H9 (cell line): ENCODE measurements around the gene FANCI. TPM values are rescaled to one million over a fixed set of nuclear protein-coding genes. Genes with fewer than 3 reads are reported as not detected.

Experiments used
- DNase-seq: peaks from one replicate; pipeline ENCODE4 v3.0.0-alpha.2; 2017
- H2AFZ ChIP-seq: one replicate; pipeline ENCODE4 v1.6.1; 2013; ENCODE audit warnings: mild to moderate bottlenecking, low read length, control low read depth, moderate library complexity
- H2AK5ac ChIP-seq: 2 replicates; pipeline ENCODE4 v1.6.1; 2013; ENCODE audit warnings: low read length, control low read depth, mixed read lengths; ENCODE audit not compliant: insufficient read length
- H2BK120ac ChIP-seq: one replicate; pipeline ENCODE4 v1.6.1; 2013; ENCODE audit warnings: low read depth, mild to moderate bottlenecking, low read length, control low read depth, inconsistent platforms; ENCODE audit not compliant: poor library complexity, severe bottlenecking
- H2BK12ac ChIP-seq: 2 replicates; pipeline ENCODE4 v1.6.1; 2013; ENCODE audit warnings: low read length, control low read depth, mixed read lengths, low read depth; ENCODE audit not compliant: insufficient read length
- H2BK15ac ChIP-seq: 2 replicates; pipeline ENCODE4 v1.6.1; 2013; ENCODE audit warnings: low read depth, low read length, control low read depth
- H2BK20ac ChIP-seq: one replicate; pipeline ENCODE4 v1.6.1; 2013; ENCODE audit warnings: low read depth, mild to moderate bottlenecking, low read length, control low read depth, inconsistent platforms; ENCODE audit not compliant: poor library complexity, severe bottlenecking
- H2BK5ac ChIP-seq: 2 replicates; pipeline ENCODE4 v1.6.1; 2013; ENCODE audit warnings: low read length, control low read depth, mixed read lengths; ENCODE audit not compliant: insufficient read length
- H3K14ac ChIP-seq: 2 replicates; pipeline ENCODE4 v1.6.1; 2013; ENCODE audit warnings: low read length, control low read depth; ENCODE audit not compliant: insufficient read depth
- H3K18ac ChIP-seq: 2 replicates; pipeline ENCODE4 v1.6.1; 2013; ENCODE audit warnings: low read depth, mild to moderate bottlenecking, mixed read lengths, low read length, control low read depth; ENCODE audit not compliant: insufficient read length
- H3K23ac ChIP-seq: 2 replicates; pipeline ENCODE4 v1.6.1; 2013; ENCODE audit warnings: low read length, control low read depth, mixed read lengths, low read depth; ENCODE audit not compliant: insufficient read length
- H3K23me2 ChIP-seq: 2 replicates; pipeline ENCODE4 v1.6.1; 2013; ENCODE audit warnings: low read depth, mild to moderate bottlenecking, mixed read lengths, low read length, control low read depth; ENCODE audit not compliant: insufficient read length, poor library complexity, severe bottlenecking
- H3K27ac ChIP-seq: 2 replicates; pipeline ENCODE4 v1.5.1; 2013; ENCODE audit warnings: low read length, control low read depth, mixed read lengths, low read depth; ENCODE audit not compliant: insufficient read length
- H3K27me3 ChIP-seq: 2 replicates; pipeline ENCODE4 v1.6.1; 2013; ENCODE audit warnings: low read length, control low read depth, inconsistent platforms; ENCODE audit not compliant: insufficient read depth
- H3K4ac ChIP-seq: 2 replicates; pipeline ENCODE4 v1.6.1; 2013; ENCODE audit warnings: low read depth, mild to moderate bottlenecking, control low read depth, inconsistent platforms, low read length, moderate library complexity
- H3K4me1 ChIP-seq: 2 replicates; pipeline ENCODE4 v1.6.1; 2013; ENCODE audit warnings: low read length, control low read depth, inconsistent platforms; ENCODE audit not compliant: insufficient read depth
- H3K4me2 ChIP-seq: 2 replicates; pipeline ENCODE4 v1.6.1; 2013; ENCODE audit warnings: low read length, control low read depth, mixed read lengths; ENCODE audit not compliant: insufficient read length, insufficient read depth
- H3K56ac ChIP-seq: 2 replicates; pipeline ENCODE4 v1.6.1; 2013; ENCODE audit warnings: low read depth, mild to moderate bottlenecking, mixed read lengths, low read length, control low read depth; ENCODE audit not compliant: insufficient read length
- H3K79me1 ChIP-seq: 2 replicates; pipeline ENCODE4 v1.6.1; 2013; ENCODE audit warnings: low read depth, mild to moderate bottlenecking, moderate library complexity, low read length, control low read depth, inconsistent platforms; ENCODE audit not compliant: insufficient read depth, poor library complexity, severe bottlenecking
- H3K79me2 ChIP-seq: 2 replicates; pipeline ENCODE4 v1.6.1; 2013; ENCODE audit warnings: low read length, control low read depth, inconsistent platforms; ENCODE audit not compliant: insufficient read depth
- H3K9ac ChIP-seq: 2 replicates; pipeline ENCODE4 v1.6.1; 2013; ENCODE audit warnings: low read length, control low read depth, mixed read lengths; ENCODE audit not compliant: insufficient read length; ENCODE audit errors: extremely low read depth
- H3K9me3 ChIP-seq: one replicate; pipeline ENCODE4 v1.6.1; 2013; ENCODE audit warnings: low read depth, low read length, inconsistent platforms; ENCODE audit not compliant: control insufficient read depth
- H3T11ph ChIP-seq: one replicate; pipeline ENCODE4 v1.6.1; 2013; ENCODE audit warnings: mild to moderate bottlenecking, low read length, control low read depth, inconsistent platforms
- H4K20me1 ChIP-seq: one replicate; pipeline ENCODE4 v1.6.1; 2013; ENCODE audit not compliant: control insufficient read depth, insufficient read length, insufficient read depth
- H4K5ac ChIP-seq: 2 replicates; pipeline ENCODE4 v1.6.1; 2013; ENCODE audit warnings: low read depth, mild to moderate bottlenecking, mixed read lengths, low read length, control low read depth; ENCODE audit not compliant: insufficient read length
- H4K8ac ChIP-seq: replicated peaks from 2 replicates; pipeline ENCODE4 v1.6.1; 2013; ENCODE audit warnings: low read length, control low read depth, mixed read lengths, low read depth; ENCODE audit not compliant: insufficient read length
- H4K91ac ChIP-seq: 2 replicates; pipeline ENCODE4 v1.6.1; 2013; ENCODE audit warnings: low read depth, mild to moderate bottlenecking, moderate library complexity, mixed read lengths, low read length, control low read depth; ENCODE audit not compliant: insufficient read length
- H3K27ac Mint-ChIP-seq, 3 experiments: 2 replicates in 2 of 3; 3 replicates in 1 of 3; pipeline ENCODE4 v1.8.0; 2020 to 2021; ENCODE audit warnings: mixed read lengths in 3 of 3, mild to moderate bottlenecking in 1 of 3, moderate library complexity in 1 of 3
- H3K27me3 Mint-ChIP-seq: 2 replicates; pipeline ENCODE4 v1.8.0; 2021; ENCODE audit warnings: low read depth, mild to moderate bottlenecking, moderate library complexity, mixed read lengths
- H3K36me3 Mint-ChIP-seq, 3 experiments: 2 replicates in 2 of 3; 3 replicates in 1 of 3; pipeline ENCODE4 v1.8.0; 2020 to 2021; ENCODE audit warnings: low read depth in 3 of 3, mixed read lengths in 3 of 3; ENCODE audit not compliant: insufficient read depth in 1 of 3
- H3K4me1 Mint-ChIP-seq, 2 experiments: 2 replicates each; pipeline ENCODE4 v1.8.0; 2020; ENCODE audit warnings: mixed read lengths in 2 of 2
- H3K4me3 Mint-ChIP-seq, 2 experiments: 2 replicates in 1 of 2; 3 replicates in 1 of 2; pipeline ENCODE4 v1.8.0; 2020 to 2021; ENCODE audit warnings: mild to moderate bottlenecking in 2 of 2, mixed read lengths in 2 of 2, moderate library complexity in 1 of 2
- H3K9me3 Mint-ChIP-seq, 2 experiments: 2 replicates in 1 of 2; 3 replicates in 1 of 2; pipeline ENCODE4 v1.8.0; 2020; ENCODE audit warnings: mild to moderate bottlenecking in 2 of 2, mixed read lengths in 2 of 2, moderate library complexity in 1 of 2
- CTCF ChIP-seq: fragments of 200-600 bp; sonication (generic); conservative IDR thresholded peaks from 3 replicates; pipeline ENCODE4 v1.8.0; 2021; ENCODE audit warnings: antibody characterized with exemption, mild to moderate bottlenecking
- WGBS: extraction: QIAGEN DNeasy Blood & Tissue Kit; methylation state at CpG from one replicate; pipeline ENCODE4 v1.1.7; 2013; ENCODE audit warnings: missing lambda C conversion rate, low lambda C conversion rate, mixed read lengths; ENCODE audit not compliant: insufficient read length; ENCODE audit errors: extremely low coverage; 5-methylcytosine and 5-hydroxymethylcytosine counted together
- total RNA-seq: library from RNA; stranded (reverse); gene quantifications from 2 replicates; pipeline ENCODE4 v1.2.1, GENCODE V29; 2021

The FANCI gene
- total RNA-seq, 1 experiment from 2014 or later = 106 TPM

GRCh38 chr15:89203705-89204273, 40.0 kb upstream of the FANCI start:
- WGBS = no CpG with 5 or more reads among the region's 2 CpGs
- H2BK12ac ChIP-seq = no peak overlapping the region
- H3K27me3 ChIP-seq = no peaks in the 10 kb centered on the region
- Mint-ChIP-seq H3K27ac (no peak overlapping the region), H3K27me3 (no peaks in the 10 kb centered on the region; the same call in 1 of the 2 replicates), H3K36me3 (peaks cover 0 to 2% (median 0%) of the 10 kb centered on the region in 3 experiments; a peak in 1 of 7 replicates), H3K4me3 (no peak overlapping the region), H3K9me3 (no peaks in the 10 kb centered on the region), H3K4me1 (peaks cover 28 to 40% of the 10 kb centered on the region in 2 experiments)
- no peak overlapping the region for H3K23ac ChIP-seq
- no peak overlapping the region for H4K91ac ChIP-seq
- no peak overlapping the region for H4K5ac ChIP-seq
- no peak overlapping the region for H4K8ac ChIP-seq
- H2AFZ ChIP-seq = no peak overlapping the region
- no peak overlapping the region for H2BK120ac ChIP-seq
- no peaks in the 10 kb centered on the region for H3K79me1 ChIP-seq
- no peaks in the 10 kb centered on the region for H3K23me2 ChIP-seq
- no peak overlapping the region for H2BK15ac ChIP-seq
- H3K9me3 ChIP-seq = no peaks in the 10 kb centered on the region
- H3K79me2 ChIP-seq = no peaks in the 10 kb centered on the region
- H3K18ac ChIP-seq = no peak overlapping the region
- no peak for TF ChIP-seq CTCF
- no peak overlapping the region for H2BK5ac ChIP-seq
- H3K4me1 ChIP-seq = peaks cover 4% of the 10 kb centered on the region
- no peak for DNase-seq
- H3K56ac ChIP-seq = no peak overlapping the region
- H3K4ac ChIP-seq = no peak overlapping the region
- H4K20me1 ChIP-seq = no peaks in the 10 kb centered on the region
- H3T11ph ChIP-seq = no peak overlapping the region
- no peak overlapping the region for H2BK20ac ChIP-seq
- H3K4me2 ChIP-seq = no peak overlapping the region
- H2AK5ac ChIP-seq = no peak overlapping the region
- no peak overlapping the region for H3K14ac ChIP-seq
- H3K27ac ChIP-seq = no peak overlapping the region
- H3K9ac ChIP-seq = no peak overlapping the region
